HepG2 (cell line): Measurements from ENCODE around the gene SMIM44. TPM values are rescaled to one million over a fixed set of nuclear protein-coding genes. Genes with fewer than 3 reads are reported as not detected.

Source experiments
- ATAC-seq: fragments of 200-7000 bp; cut with Tn5 transposase; 3 replicates; pipeline ENCODE4 v1.9.1; 2020; ENCODE audit warnings: mild to moderate bottlenecking, moderate library complexity
- Bru-seq: library from RNA; stranded (reverse); fragments of 400-500 nt; gene quantifications from one replicate; lab custom pipeline; 2021; lab: Mats Ljungman, UMichigan
- BruChase-seq, 2 experiments: library from RNA; stranded (reverse); fragments of 400-500 nt; gene quantifications; one replicate each; lab custom pipeline; 2021; lab: Mats Ljungman, UMichigan
- BruUV-seq: library from RNA; stranded (reverse); fragments of 400-500 nt; replicated peaks from 2 replicates; lab custom pipeline; 2021; lab: Mats Ljungman, UMichigan
- CTCF ChIA-PET: fragments of 300-600 bp; formaldehyde crosslinking; extraction: SDS; loops from one replicate; lab custom pipeline; 2021; ENCODE audit warnings: low total read pairs, inconsistent platforms, low intra/inter-chr PET ratio; lab: Yijun Ruan, JAX
- POLR2A ChIA-PET: fragments of 350-600 bp; sonication (Branson Sonifier 250); formaldehyde crosslinking; loops from one replicate; lab custom pipeline; 2020; ENCODE audit warnings: antibody characterized with exemption, inconsistent platforms; lab: Yijun Ruan, JAX
- DNase-seq: peaks from one replicate; pipeline ENCODE4 v3.0.0-alpha.2; 2015; ENCODE audit warnings: low spot score
- FAIRE-seq: peaks from 3 replicates; lab custom pipeline; 2011; peaks lifted over from hg19 to GRCh38; lab: Jason Lieb, UNC
- H2AFZ ChIP-seq: one replicate; pipeline ENCODE4 v1.6.1; 2011; ENCODE audit warnings: low read length, inconsistent platforms
- H3K27ac ChIP-seq: fragments of 300-600 bp; 3 replicates; pipeline ENCODE4 v1.8.0; 2011; ENCODE audit warnings: mixed run types, mild to moderate bottlenecking, mixed read lengths, low read length, inconsistent platforms; ENCODE audit not compliant: insufficient read depth; ENCODE audit errors: extremely low read length
- H3K27me3 ChIP-seq, 2 experiments: fragments of 200-600 bp in 1 of 2; 2 replicates in 1 of 2; 3 replicates in 1 of 2; pipeline versions ENCODE4 v1.6.0 to v1.8.0; 2011; ENCODE audit warnings: low read length in 2 of 2, mild to moderate bottlenecking in 2 of 2, moderate library complexity in 2 of 2, inconsistent platforms in 1 of 2; ENCODE audit not compliant: insufficient read depth in 2 of 2, control insufficient read depth in 1 of 2
- H3K36me3 ChIP-seq, 2 experiments: fragments of 200-600 bp in 1 of 2; replicated peaks in 1 of 2; 2 replicates in 1 of 2; 3 replicates in 1 of 2; pipeline versions ENCODE4 v1.5.1 to v1.8.0; 2011; ENCODE audit warnings: low read length in 2 of 2, inconsistent platforms in 1 of 2; ENCODE audit not compliant: insufficient read depth in 2 of 2, control insufficient read depth in 1 of 2
- H3K4me1 ChIP-seq: 2 replicates; pipeline ENCODE4 v1.5.1; 2012; ENCODE audit warnings: low read length, inconsistent platforms; ENCODE audit not compliant: insufficient read depth
- H3K4me2 ChIP-seq: 2 replicates; pipeline ENCODE4 v1.6.0; 2011; ENCODE audit warnings: low read depth, low read length, inconsistent platforms
- H3K4me3 ChIP-seq, 3 experiments: fragments of 200-600 bp in 1 of 3; sonication (generic), shearing (Covaris generic) in 1 of 3; replicated peaks in 1 of 3; 2 replicates each; pipeline ENCODE4 v1.5.1; 2011 to 2016; ENCODE audit warnings: low read length in 3 of 3, inconsistent platforms in 2 of 3, low read depth in 2 of 3, mild to moderate bottlenecking in 2 of 3, control low read depth in 1 of 3, mixed read lengths in 1 of 3; ENCODE audit not compliant: insufficient read depth in 1 of 3
- H3K79me2 ChIP-seq: one replicate; pipeline ENCODE4 v1.6.1; 2011; ENCODE audit warnings: low read length, inconsistent platforms; ENCODE audit not compliant: insufficient read depth
- H3K9ac ChIP-seq: 2 replicates; pipeline ENCODE4 v1.6.0; 2011; ENCODE audit warnings: mild to moderate bottlenecking, low read depth, low read length, inconsistent platforms; ENCODE audit not compliant: insufficient read depth
- H3K9me3 ChIP-seq: 2 replicates; pipeline ENCODE4 v1.5.1; 2012; ENCODE audit warnings: mild to moderate bottlenecking, low read length
- H4K20me1 ChIP-seq: 2 replicates; pipeline ENCODE4 v1.6.0; 2011; ENCODE audit warnings: inconsistent platforms, mild to moderate bottlenecking, low read length, moderate library complexity; ENCODE audit not compliant: insufficient read depth
- CBFB ChIP-seq: sonication (generic); formaldehyde crosslinking; IDR thresholded peaks from 2 replicates; pipeline ENCODE4 v1.4.0; 2020; ENCODE audit warnings: missing genetic modification reagents
- MTERF4 ChIP-seq: sonication (generic); formaldehyde crosslinking; IDR thresholded peaks from 2 replicates; pipeline ENCODE4 v1.8.0; 2023; ENCODE audit warnings: mild to moderate bottlenecking, missing genetic modification reagents
- PAXIP1 ChIP-seq: sonication (generic); formaldehyde crosslinking; conservative IDR thresholded peaks from 2 replicates; pipeline ENCODE4 v1.4.0; 2020; ENCODE audit warnings: mild to moderate bottlenecking, missing genetic modification reagents, moderate library complexity
- POGZ ChIP-seq: sonication (generic); formaldehyde crosslinking; IDR thresholded peaks from 2 replicates; pipeline ENCODE4 v1.4.0; 2020; ENCODE audit warnings: mild to moderate bottlenecking, missing genetic modification reagents
- TBL1XR1 ChIP-seq: fragments of 150-350 bp; IDR thresholded peaks from 2 replicates; pipeline ENCODE4 v1.6.1; 2014; ENCODE audit warnings: borderline replicate concordance, low read length; ENCODE audit not compliant: partially characterized antibody
- ZNF224 ChIP-seq: sonication (generic); formaldehyde crosslinking; IDR thresholded peaks from 2 replicates; pipeline ENCODE4 v1.5.0; 2020; ENCODE audit warnings: mild to moderate bottlenecking, missing genetic modification reagents
- ZNF329 ChIP-seq: sonication (generic); formaldehyde crosslinking; IDR thresholded peaks from 2 replicates; pipeline ENCODE4 v1.9.0; 2021; ENCODE audit warnings: low read depth, mild to moderate bottlenecking, missing genetic modification reagents
- ZNF850 ChIP-seq: sonication (generic); formaldehyde crosslinking; conservative IDR thresholded peaks from 2 replicates; pipeline ENCODE4 v1.9.0; 2021; ENCODE audit warnings: mild to moderate bottlenecking, missing genetic modification reagents
- ZSCAN31 ChIP-seq: sonication (generic); formaldehyde crosslinking; IDR thresholded peaks from 2 replicates; pipeline ENCODE4 v1.5.0; 2020; ENCODE audit warnings: low read depth, mild to moderate bottlenecking, missing genetic modification reagents
- WGBS: methylation state at CpG from one replicate; pipeline ENCODE4 v1.1.6; 2017; ENCODE audit warnings: low lambda C conversion rate; 5-methylcytosine and 5-hydroxymethylcytosine counted together
- in situ Hi-C: cut with HindIII; loops from 2 replicates; pipeline ENCODE4 v1.10.0; 2017; ENCODE audit warnings: low pct_unique_long_range_greater_than_20kb; ENCODE audit not compliant: extremely low pct_ligation_motif_present
- intact Hi-C: fragments of 100-400 bp; cut with micrococcal nuclease; formaldehyde crosslinking; loops from one replicate; pipeline ENCODE4 v1.10.0; 2022; ENCODE audit not compliant: unreplicated experiment
- long read RNA-seq, 2 experiments: library from RNA in 1 of 2; library from polyadenylated mRNA in 1 of 2; stranded (forward) in 1 of 2; unstranded in 1 of 2; transcript quantifications; one replicate each; pipeline ENCODE4 v2.0.0, GENCODE V29; 2019 to 2022
- polyA minus RNA-seq, 3 experiments: library from RNA; depleted of rRNA, polyadenylated mRNA; stranded (reverse); fragments of >200 nt; gene quantifications; 2 replicates each; pipeline ENCODE4 v1.2.3, GENCODE V29; 2011; ENCODE audit warnings: low replicate concordance in 1 of 3
- polyA plus RNA-seq, 8 experiments: library from polyadenylated mRNA; depleted of rRNA in 3 of 8; stranded (reverse) in 7 of 8; unstranded in 1 of 8; fragments of >200 nt; fragmentation: Illumina TruSeq in 4 of 8; extraction: Trizol in 4 of 8; gene quantifications; 2 replicates each; pipeline versions ENCODE4 v1.2.1 to v1.2.3, GENCODE V29; 2011 to 2016; ENCODE audit warnings: low read depth in 4 of 8, missing spikeins in 1 of 8, mixed read lengths in 1 of 8; ENCODE audit not compliant: insufficient read depth in 1 of 8
- total RNA-seq, 5 experiments: library from RNA; depleted of rRNA; stranded (reverse); fragments of >200 nt; fragmentation: Illumina TruSeq; extraction: Trizol; gene quantifications; 2 replicates each; pipeline ENCODE4 v1.2.3, GENCODE V29; 2016; ENCODE audit warnings: low read depth in 1 of 5

Gene SMIM44
- total RNA-seq (2016; rRNA removed; fragmentation: Illumina TruSeq; extraction: Trizol), result not detected in 2 replicates
- total RNA-seq (2016; cell fraction: cytosol; rRNA removed; fragmentation: Illumina TruSeq; extraction: Trizol; ENCODE audit: low read depth), result not detected in 2 replicates
- not detected in 2 replicates for total RNA-seq (2016; cell fraction: insoluble cytoplasmic fraction; rRNA removed; fragmentation: Illumina TruSeq; extraction: Trizol)
- not detected in 2 replicates for total RNA-seq (2016; cell fraction: membrane; rRNA removed; fragmentation: Illumina TruSeq; extraction: Trizol)
- total RNA-seq (2016; cell fraction: nucleus; rRNA removed; fragmentation: Illumina TruSeq; extraction: Trizol), result not detected in 2 replicates
- not detected in 2 replicates for polyA plus RNA-seq (2011; rRNA removed)
- polyA plus RNA-seq (2011; cell fraction: cytosol; rRNA removed), result not detected in 2 replicates
- not detected in 2 replicates for polyA plus RNA-seq (2011; cell fraction: nucleus; rRNA removed)
- polyA plus RNA-seq (2012), result not detected in 2 replicates
- polyA plus RNA-seq (2016; cell fraction: cytosol; fragmentation: Illumina TruSeq; extraction: Trizol; ENCODE audit: low read depth), result not detected in 2 replicates
- not detected in 2 replicates for polyA plus RNA-seq (2016; cell fraction: insoluble cytoplasmic fraction; fragmentation: Illumina TruSeq; extraction: Trizol; ENCODE audit: low read depth)
- polyA plus RNA-seq (2016; cell fraction: membrane; fragmentation: Illumina TruSeq; extraction: Trizol; ENCODE audit: low read depth), result not detected in 2 replicates
- not detected in 2 replicates for polyA plus RNA-seq (2016; cell fraction: nucleus; fragmentation: Illumina TruSeq; extraction: Trizol; ENCODE audit: insufficient read depth, low read depth)
- not detected in 2 replicates for polyA minus RNA-seq (2011; rRNA and poly(A)+ RNA removed; ENCODE audit: low replicate concordance)
- polyA minus RNA-seq (2011; cell fraction: cytosol; rRNA and poly(A)+ RNA removed), result not detected in 2 replicates
- polyA minus RNA-seq (2011; cell fraction: nucleus; rRNA and poly(A)+ RNA removed), result not detected in 2 replicates
- Bru-seq, nascent RNA, result not detected
- BruChase-seq, experiment 1, labeled RNA remaining after a 6-hour chase, result percentile 38 among the genes with signal in this experiment
- BruChase-seq, experiment 2, labeled RNA remaining after a 2-hour chase, result not detected
- long read RNA-seq, experiment 1, result 0 reads
- long read RNA-seq, experiment 2, result 0 reads

GRCh38 chr19:3483226-3483628 is at the start of gene SMIM44:
SMIM44 (minus strand) TSS chr19:3483441; CDS start chr19:3483403, 38 bp downstream.
- BruUV-seq, result no TSS peak
- no peak within 1 kb of the TSS for H3K4me2 ChIP-seq
- H3K4me1 ChIP-seq, result peaks cover 20% of the 10 kb centered on the region
- no peak for ATAC-seq
- no peaks in the 10 kb centered on the region for H3K36me3 ChIP-seq
- no peak within 1 kb of the TSS for H3K9ac ChIP-seq
- POLR2A ChIA-PET, result no interaction called here
- H4K20me1 ChIP-seq, result no peaks in the 10 kb centered on the region
- WGBS, result 75% methylated on average over 26 of the region's 33 CpGs
- no peak for TF ChIP-seq ZNF850 (CRISPR knock-in tag)
- TF ChIP-seq CBFB (CRISPR knock-in tag), result no peak
- no peak for TF ChIP-seq ZNF224 (CRISPR knock-in tag)
- TF ChIP-seq MTERF4 (CRISPR knock-in tag), result no peak
- TF ChIP-seq ZNF329 (CRISPR knock-in tag), result no peak
- no peak for TF ChIP-seq TBL1XR1
- TF ChIP-seq POGZ, result no peak
- no peak for TF ChIP-seq ZSCAN31
- no peak for TF ChIP-seq PAXIP1 (CRISPR knock-in tag)
- TF ChIP-seq, all 625 proteins: peak for 0
- no peaks in the 10 kb centered on the region for H3K79me2 ChIP-seq
- no peaks in the 10 kb centered on the region for H3K27me3 ChIP-seq
- H2AFZ ChIP-seq, result no peak within 1 kb of the TSS
- in situ Hi-C loops (no loop called here), intact Hi-C loops (no loop called here)
- H3K4me3 ChIP-seq, result no peak within 1 kb of the TSS
- CTCF ChIA-PET, result no interaction called here
- no peak within 1 kb of the TSS for H3K27ac ChIP-seq
- no peaks in the 10 kb centered on the region for H3K9me3 ChIP-seq
- DNase-seq (no peak), FAIRE-seq (no peak)
